NB4 (cell line): Measurements from ENCODE around the gene DNA2.
"Not testable (repeated sequence)": the region's sequence is repeated elsewhere in the genome, so short reads cannot be mapped to it uniquely, and the experiment has no call there.

Experiments used
- DNase-seq: peaks from one replicate; pipeline ENCODE4 v3.0.0; 2010; ENCODE audit warnings: low read depth
- H3K4me3 ChIP-seq: one replicate; pipeline ENCODE4 v1.5.1; 2011; ENCODE audit warnings: mild to moderate bottlenecking, low read depth, low read length, moderate library complexity
- CTCF ChIP-seq: IDR thresholded peaks from one replicate; pipeline ENCODE4 v1.5.1; 2012; ENCODE audit warnings: low read depth, low read length
- MAX ChIP-seq: IDR thresholded peaks from 2 replicates; pipeline ENCODE4 v1.6.1; 2011; ENCODE audit warnings: low read depth, low read length
- MYC ChIP-seq: IDR thresholded peaks from 2 replicates; pipeline ENCODE4 v1.6.1; 2011; ENCODE audit warnings: low read depth, low read length
- POLR2A ChIP-seq: IDR thresholded peaks from 2 replicates; pipeline ENCODE4 v1.6.1; 2011; ENCODE audit warnings: mild to moderate bottlenecking; ENCODE audit not compliant: insufficient read length; ENCODE audit errors: extremely low read depth

DNA2 gene

GRCh38 chr10:68462536-68462935, 9.2 kb downstream of the DNA2 start:
- TF ChIP-seq CTCF: no peak
- no peak for TF ChIP-seq MAX
- no peak for TF ChIP-seq MYC
- TF ChIP-seq POLR2A: no peak
- no peak for DNase-seq
- H3K4me3 ChIP-seq: no peak overlapping the region

- H3K4me3 ChIP-seq: no peak overlapping the region
- DNase-seq: no peak
- TF ChIP-seq CTCF (no peak), MAX (no peak), MYC (no peak), POLR2A (no peak)
Observed at GRCh38 chr10:68461032-68461431, 10.7 kb downstream of the DNA2 start.

GRCh38 chr10:68449698-68450097, 22.1 kb downstream of the DNA2 start:
- not testable (repeated sequence) for H3K4me3 ChIP-seq, DNase-seq

GRCh38 chr10:68446179-68446578, 25.6 kb downstream of the DNA2 start:
- TF ChIP-seq MAX (no peak), MYC (no peak), CTCF (no peak), POLR2A (no peak)
- DNase-seq: no peak
- H3K4me3 ChIP-seq: no peak overlapping the region

- no peak for DNase-seq
- no peak overlapping the region for H3K4me3 ChIP-seq
- TF ChIP-seq MYC (no peak), CTCF (no peak), POLR2A (no peak), MAX (no peak)
Observed at GRCh38 chr10:68442971-68443370, 28.8 kb downstream of the DNA2 start.

GRCh38 chr10:68440898-68441297, 30.9 kb downstream of the DNA2 start:
- no peak for DNase-seq
- no peak overlapping the region for H3K4me3 ChIP-seq
- TF ChIP-seq MAX (no peak), MYC (no peak), CTCF (no peak), POLR2A (no peak)
